Amniotic epithelial cell (primary cell): ENCODE measurements around the gene LMNA.
"Not testable (repeated sequence)": the region's sequence is repeated elsewhere in the genome, so short reads cannot be mapped to it uniquely, and the experiment has no call there.

Experiments
- DNase-seq: peaks from one replicate; pipeline ENCODE4 v3.0.0-alpha.2; 2010; ENCODE audit warnings: low read depth

Gene LMNA

DNA sequence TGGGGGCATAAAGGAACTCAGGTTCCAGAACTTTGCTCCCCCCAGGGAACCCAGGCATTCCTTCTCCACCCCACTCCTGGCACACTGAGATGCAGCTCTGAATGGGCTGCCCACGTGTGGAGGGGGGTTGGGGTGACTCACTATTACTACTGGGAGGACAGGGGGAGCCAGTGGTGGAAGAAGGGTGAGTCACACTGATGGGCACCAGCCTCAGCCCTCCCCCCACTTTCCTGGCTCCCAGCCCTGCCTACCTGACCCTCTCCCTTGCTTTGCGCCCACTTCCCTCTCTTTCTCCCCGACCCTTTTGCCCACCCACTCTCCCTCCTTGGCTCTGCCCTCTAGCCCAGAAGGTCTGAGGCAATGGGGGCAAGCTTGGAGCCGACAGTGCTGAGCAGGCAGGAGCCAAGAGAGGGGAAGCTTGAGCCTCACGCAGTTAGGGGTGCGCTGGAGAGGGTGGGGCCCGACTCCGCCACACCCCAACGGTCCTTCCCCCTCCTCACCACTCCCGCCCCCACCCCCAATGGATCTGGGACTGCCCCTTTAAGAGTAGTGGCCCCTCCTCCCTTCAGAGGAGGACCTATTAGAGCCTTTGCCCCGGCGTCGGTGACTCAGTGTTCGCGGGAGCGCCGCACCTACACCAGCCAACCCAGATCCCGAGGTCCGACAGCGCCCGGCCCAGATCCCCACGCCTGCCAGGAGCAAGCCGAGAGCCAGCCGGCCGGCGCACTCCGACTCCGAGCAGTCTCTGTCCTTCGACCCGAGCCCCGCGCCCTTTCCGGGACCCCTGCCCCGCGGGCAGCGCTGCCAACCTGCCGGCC lies at the start of gene LMNA:
Gene LMNA, plus strand, starts transcription at position 611 of the 818 bp plus-strand sequence. CDS start 208 bp downstream, outside the sequence.
- DNase-seq = peak; percentile 96

GRCh38 chr1:156065212-156065611 lies 49.3 kb upstream of the LMNA start:
- no peak for DNase-seq

- DNase-seq = no peak
Measured at GRCh38 chr1:156065871-156066270, 48.6 kb upstream of the LMNA start.

DNA sequence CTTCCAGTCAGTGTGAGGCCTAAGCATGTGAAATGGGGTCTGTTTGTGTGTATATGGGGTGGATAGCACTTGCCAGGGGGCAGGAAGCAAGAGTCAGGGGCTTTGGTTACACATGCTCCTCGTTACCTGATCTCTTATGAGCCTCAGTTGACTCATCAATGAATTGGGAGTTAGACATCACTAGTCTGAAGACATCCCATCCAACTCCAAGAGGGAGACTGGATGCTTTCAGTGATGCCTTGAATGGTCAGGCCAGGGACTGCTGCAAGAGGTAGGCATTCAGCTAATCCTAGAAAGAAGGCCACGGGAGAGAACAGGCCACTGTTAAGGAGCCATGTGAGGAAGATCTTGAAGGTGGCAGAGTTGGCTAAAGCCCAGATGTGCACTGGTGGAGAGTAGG lies 47.2 kb upstream of the LMNA start:
- no peak for DNase-seq

DNA sequence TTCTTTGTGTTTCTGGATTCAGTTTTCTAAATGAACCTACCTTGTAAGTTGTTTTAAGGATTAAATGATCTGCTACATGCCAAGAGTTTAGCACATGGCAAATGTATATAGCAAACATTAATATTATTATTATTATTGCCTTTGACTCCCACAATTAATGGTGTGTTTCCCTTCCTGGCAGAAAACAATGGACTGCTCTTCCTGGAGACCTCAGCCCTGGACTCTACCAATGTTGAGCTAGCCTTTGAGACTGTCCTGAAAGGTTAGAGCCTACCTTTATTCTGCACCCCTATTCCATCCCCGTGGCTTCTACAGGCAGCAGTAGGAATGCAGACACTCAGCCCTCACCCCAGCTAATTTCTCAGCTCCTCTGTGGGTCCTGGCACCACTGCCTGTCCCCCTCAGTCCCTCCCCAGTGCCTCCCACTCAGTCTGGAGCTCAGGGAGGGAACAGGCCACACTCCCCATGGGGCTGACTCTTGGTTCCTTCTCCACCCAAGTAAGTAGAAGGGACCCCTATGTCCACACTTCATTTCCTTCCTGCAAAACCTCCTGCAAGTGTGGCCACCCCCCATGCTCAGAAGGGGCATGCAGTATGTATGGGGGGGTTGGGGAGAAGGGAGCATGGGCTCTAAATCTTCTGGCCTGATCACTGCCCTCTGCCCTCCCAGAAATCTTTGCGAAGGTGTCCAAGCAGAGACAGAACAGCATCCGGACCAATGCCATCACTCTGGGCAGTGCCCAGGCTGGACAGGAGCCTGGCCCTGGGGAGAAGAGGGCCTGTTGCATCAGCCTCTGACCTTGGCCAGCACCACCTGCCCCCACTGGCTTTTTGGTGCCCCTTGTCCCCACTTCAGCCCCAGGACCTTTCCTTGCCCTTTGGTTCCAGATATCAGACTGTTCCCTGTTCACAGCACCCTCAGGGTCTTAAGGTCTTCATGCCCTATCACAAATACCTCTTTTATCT lies 44.7 kb upstream of the LMNA start:
- DNase-seq = no peak

- no peak for DNase-seq
Measured at GRCh38 chr1:156070548-156070947, 44.0 kb upstream of the LMNA start.

- not testable (repeated sequence) for DNase-seq
Measured at GRCh38 chr1:156071332-156071816, 43.1 kb upstream of the LMNA start.

DNA sequence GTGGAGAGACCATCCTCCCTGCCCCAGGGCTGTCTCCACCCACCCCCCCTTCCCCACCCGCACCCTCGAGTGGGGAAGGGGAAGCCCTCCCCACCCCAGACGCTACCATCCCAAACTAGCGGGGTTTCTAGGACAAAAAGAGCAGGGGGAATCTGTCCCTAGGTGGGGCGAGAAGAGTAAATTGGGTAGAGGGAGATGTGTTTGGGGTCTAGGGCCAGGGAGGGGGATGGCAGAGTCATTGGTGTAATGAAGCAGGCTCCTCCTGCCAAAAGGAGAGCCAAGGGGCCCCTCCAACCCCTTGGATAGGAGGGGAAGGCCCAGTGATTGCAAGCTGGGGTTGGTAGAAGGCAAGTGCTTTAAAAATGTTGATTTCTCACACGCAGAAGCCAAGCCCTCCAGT lies 42.3 kb upstream of the LMNA start:
- DNase-seq = no peak

DNA sequence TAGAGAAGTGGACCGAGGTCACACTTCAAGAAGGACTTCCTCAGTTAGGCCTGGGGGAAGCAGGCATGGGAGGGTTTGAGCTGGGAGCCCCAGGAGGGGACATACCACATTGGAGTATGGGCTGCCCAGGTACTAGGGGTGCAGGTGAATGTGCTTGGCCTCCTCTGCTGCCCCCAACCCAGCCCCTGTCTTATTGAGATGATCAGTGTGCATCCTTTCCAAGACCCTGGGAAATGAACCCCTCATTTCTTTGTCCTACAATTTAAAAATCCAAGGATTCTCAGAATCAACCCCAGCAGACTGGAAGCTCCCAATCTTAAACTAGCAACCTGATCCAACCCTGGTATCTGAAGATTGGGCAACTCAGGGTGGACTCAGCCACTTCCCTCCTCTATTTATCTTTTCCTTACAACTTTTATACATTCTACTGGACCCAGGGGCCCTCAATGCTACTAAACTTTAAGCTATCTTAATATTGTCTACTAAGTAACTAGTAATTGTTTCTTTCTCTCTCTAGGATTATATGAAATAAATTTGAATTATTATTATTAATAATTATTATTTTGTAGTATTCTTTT lies 41.3 kb upstream of the LMNA start:
- DNase-seq = no peak

DNA sequence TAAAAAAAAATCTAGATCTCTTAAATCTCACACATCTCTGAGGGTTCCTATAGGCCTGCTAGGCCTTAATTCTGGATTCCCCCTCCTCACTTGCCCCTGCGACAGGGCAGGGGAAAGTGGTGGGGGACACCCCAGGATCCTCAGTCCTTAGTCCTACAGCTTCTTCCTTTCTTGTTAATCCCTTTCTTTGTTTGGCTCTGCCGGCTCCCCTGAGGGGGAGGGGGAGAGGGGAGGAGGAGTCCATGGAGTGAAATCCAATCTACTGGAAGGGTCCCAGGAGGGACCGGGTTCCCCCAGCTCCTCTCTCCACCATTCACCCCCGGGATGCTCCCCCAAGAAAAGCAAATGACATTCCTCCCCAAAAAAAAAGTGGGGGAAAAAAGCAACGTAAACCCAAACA lies 40.8 kb upstream of the LMNA start:
- DNase-seq = no peak

DNA sequence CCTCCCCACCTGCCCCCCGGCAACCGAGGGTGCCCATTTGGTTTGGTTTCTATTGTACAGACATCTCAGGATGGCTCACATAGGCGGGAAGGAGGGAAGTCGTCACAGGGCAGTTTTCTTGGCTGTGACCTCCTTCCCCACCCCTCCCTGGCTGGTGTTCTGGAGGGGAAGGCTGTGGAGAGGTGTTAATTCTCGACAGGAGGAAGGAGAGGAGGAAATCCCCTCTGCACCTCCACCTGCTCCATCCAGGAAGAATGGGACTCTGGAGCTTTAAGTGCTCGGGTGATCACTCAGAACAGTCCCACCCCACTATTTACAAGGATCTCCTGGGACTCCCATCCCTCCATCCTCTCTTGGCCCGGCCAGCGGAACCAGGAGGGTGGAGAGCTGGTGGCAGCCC lies 39.9 kb upstream of the LMNA start:
- no peak for DNase-seq

GRCh38 chr1:156075162-156075561 lies 39.3 kb upstream of the LMNA start:
- no peak for DNase-seq

- no peak for DNase-seq
Measured at GRCh38 chr1:156075775-156076204, 38.7 kb upstream of the LMNA start.

DNA sequence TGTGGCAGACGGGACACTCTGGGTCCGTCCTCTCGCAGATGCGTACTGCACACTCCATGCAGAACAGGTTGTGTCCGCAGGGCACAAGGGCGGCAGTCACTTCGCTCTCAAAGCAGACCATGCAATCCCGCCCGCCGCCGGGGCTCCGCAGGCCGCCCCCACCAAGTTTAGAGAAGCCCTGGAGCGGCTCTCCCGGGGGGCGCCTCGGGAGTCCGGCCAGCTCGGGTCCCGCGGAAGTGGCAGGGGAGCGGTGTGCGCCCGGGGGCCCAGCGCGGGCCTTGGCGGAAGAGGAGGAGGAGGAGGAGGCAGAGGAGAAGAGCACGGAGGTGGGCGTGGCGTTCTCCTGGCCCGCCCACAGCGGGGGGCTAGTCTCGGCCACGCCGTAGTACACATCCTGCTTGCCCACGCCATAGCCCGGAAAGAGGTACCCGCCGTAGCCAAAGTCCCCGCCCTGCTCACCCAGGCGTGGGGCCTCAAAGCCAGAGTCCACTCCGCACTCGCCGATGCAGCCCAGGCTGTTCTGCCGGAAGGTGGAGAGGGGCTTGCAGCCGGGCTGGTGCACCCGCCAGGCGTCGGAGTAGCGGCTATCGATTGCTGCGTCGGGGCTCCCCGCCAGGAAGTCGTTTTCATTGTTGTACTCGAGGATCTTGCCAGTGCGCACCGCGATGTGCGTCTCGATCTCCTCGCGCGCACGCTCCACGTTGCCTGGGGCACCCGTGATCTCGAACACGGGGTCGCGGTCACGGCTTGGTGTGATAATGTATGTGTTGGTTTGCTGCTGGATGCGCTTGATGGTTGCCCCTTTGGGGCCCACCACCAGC lies 37.7 kb upstream of the LMNA start:
- no peak for DNase-seq

GRCh38 chr1:156077430-156077760 lies 37.1 kb upstream of the LMNA start:
- DNase-seq = no peak

DNA sequence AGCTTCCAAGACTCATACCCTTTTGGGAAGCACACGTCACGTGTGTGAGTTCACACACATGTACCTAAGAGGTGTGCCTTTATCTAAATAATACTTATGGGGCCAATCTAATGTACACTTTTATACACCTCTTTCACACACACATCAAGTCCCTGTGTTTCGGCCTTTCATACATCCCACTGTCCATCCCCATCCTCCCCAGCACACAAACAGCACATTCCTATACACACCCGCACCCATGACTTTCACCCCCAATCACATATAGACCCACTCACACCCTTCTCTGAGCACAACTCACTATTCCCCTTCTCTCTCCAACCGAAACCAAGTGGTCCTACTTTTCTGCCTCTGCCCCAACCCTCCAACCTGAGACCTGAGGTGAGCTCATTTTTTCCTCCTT lies 35.8 kb upstream of the LMNA start:
- DNase-seq = no peak

- DNase-seq = no peak
Measured at GRCh38 chr1:156079762-156080161, 34.7 kb upstream of the LMNA start.

GRCh38 chr1:156080241-156080862 lies 34.2 kb upstream of the LMNA start:
- no peak for DNase-seq

- no peak for DNase-seq
Measured at GRCh38 chr1:156080863-156081179, 33.7 kb upstream of the LMNA start.

- DNase-seq = no peak
Measured at GRCh38 chr1:156081180-156081916, 33.2 kb upstream of the LMNA start.

DNA sequence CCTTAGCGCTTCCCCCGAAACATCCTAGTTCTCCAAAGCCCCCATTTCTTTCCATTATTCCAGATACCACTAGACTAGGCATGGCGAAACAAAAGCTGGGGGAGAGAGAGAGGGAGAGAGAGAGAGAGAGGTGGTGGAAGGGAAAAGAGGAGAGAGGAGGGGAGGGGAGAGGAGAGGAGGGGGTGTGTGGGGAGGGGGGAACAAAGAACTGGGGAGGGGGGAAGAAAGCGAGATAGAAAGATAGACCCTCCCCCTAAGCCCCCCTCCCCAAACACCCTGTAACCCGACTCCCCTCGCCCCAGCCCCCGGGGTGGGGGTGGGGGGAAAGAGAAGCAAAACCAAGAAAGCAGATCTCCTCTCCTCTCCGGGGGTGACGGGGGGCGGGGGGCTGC lies 32.6 kb upstream of the LMNA start:
- DNase-seq = no peak
